ENCODE measurements around the gene HOXB1.

Gene HOXB1

DNA sequence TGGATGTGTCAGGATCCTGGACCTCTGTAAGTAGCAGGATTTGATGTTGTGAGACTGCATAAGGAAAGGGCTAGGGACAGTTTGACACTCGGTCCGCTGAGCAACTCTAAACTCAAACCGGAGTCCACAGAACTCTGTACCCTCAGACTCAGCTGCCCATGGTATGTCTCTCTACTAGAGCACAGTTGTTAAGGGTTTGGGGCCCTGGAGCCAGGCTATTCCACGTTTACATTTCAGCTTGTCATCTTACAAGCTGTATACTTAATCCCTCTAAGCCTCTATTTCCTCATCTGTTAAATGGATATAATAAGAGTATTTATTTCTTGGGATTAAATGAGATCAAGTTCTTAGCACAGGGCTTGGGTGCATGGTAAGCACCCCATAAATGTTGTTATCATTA lies 27.9 kb downstream of the HOXB1 start:
- ChIA-PET POLR2A (interaction anchor here (2.0 to 2.4 kb wide), 3 partner anchors 9 to 86 kb away, joined by 7 to 13 read pairs (median 10); no protein-coding TSS in a partner anchor), CTCF (no interaction called here)
- no peak for DNase-seq (ENCODE audit: extremely low spot score)
- no peak for TF ChIP-seq ELF4 (IDR thresholded peaks at IDR 0.05)
- TF ChIP-seq HDGF (IDR thresholded peaks at IDR 0.05; ENCODE audit: borderline replicate concordance), result no peak
- no peak for TF ChIP-seq BHLHE40 (IDR thresholded peaks at IDR 0.05; ENCODE audit: borderline replicate concordance)
- no peak for TF ChIP-seq TARDBP (IDR thresholded peaks at IDR 0.05)
- TF ChIP-seq ARNT (IDR thresholded peaks at IDR 0.05), result no peak
- TF ChIP-seq, protein P1, sequence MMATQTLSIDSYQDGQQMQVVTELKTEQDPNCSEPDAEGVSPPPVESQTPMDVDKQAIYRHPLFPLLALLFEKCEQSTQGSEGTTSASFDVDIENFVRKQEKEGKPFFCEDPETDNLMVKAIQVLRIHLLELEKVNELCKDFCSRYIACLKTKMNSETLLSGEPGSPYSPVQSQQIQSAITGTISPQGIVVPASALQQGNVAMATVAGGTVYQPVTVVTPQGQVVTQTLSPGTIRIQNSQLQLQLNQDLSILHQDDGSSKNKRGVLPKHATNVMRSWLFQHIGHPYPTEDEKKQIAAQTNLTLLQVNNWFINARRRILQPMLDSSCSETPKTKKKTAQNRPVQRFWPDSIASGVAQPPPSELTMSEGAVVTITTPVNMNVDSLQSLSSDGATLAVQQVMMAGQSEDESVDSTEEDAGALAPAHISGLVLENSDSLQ (IDR thresholded peaks at IDR 0.05), result no peak
- TF ChIP-seq SP1 (IDR thresholded peaks at IDR 0.05), result no peak
- no peak for TF ChIP-seq CTBP1 (IDR thresholded peaks at IDR 0.05; ENCODE audit: borderline replicate concordance)
- no peak for TF ChIP-seq NFRKB (IDR thresholded peaks at IDR 0.05)
- no peak for TF ChIP-seq ZNF384 (IDR thresholded peaks at IDR 0.05)
- no peak for TF ChIP-seq FOXM1 (IDR thresholded peaks at IDR 0.05; ENCODE audit: borderline replicate concordance)
- no peak for TF ChIP-seq L3MBTL2 (conservative IDR thresholded peaks at IDR 0.05)

DNA sequence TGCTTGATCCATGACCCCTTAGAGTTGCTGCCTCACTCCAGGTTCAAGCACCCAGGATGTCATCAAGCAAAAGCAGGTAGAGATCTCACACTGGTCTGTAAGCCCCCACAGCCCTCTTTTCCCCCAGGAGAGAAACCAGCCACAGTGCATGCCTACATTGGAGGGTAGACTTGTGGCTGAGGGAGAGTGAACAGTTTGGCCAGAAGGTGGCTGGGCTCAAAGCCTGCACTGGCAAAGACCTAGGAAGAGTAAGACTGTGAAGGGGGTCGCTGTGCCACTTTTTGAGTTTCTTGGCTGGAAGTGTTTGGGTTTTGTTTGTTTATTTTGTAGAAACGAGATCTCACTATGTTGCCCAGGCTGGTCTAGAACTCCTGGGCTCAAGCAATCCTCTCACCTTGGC lies 28.5 kb downstream of the HOXB1 start:
- POLR2A ChIA-PET, result no interaction called here
- CTCF ChIA-PET, result interaction anchor here (1.1 kb wide), 1 partner anchor 61 kb away, joined by 3 read pairs; no protein-coding TSS in a partner anchor

DNA sequence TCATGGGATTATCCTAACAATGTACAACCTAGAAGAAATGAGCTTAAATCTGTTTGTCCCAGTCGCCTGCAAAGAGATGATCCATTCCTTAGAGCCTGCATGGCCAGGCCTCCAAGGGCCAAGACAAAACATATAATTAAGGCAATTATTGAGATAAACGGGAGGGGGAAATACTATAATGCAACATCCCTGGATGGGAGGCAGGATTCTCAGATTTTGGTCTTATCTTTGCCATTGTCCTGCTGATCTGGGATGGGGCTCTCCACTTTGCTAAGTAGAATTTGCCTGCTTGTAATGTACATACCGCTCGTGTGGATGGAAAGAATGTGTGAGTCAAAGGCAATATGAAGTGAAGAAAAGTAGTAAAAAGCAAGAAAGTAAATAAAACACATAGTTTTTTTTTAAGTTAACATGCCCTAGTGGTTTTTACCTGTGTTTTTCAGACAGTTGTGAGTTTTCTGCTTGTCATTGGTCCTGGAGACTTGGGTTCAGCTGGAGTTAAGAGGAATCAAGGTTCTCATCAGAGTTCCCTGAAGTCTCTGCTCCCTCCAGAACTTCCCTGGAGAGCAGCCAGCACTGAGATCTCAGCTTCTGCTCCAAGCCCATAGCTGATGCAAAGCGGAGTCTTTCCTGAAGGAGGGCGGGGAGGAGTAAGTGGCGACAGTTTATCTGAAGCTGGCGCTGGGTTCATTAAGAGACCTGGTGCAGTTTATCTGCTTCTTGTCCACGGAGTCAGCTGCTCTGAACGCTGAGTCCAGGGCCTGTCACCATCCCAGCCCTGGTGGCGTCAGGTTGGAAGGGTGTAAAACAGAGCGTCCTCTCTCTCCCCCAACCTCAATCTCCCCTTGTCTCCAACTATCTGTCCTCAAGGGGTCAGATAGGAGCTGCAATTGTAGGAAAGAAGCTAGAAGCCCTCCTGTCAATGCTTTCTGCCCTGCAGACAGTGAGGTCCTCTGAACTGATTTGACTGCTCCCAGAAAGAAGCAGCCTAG lies 30.1 kb downstream of the HOXB1 start:
- DNase-seq (ENCODE audit: extremely low spot score), result peak; percentile 56
- ChIA-PET CTCF (interaction anchor here (0.6 to 1.5 kb wide), 13 partner anchors 9 to 746 kb away, joined by 3 to 8 read pairs (median 3); no protein-coding TSS in a partner anchor), POLR2A (interaction anchor here (0.6 to 1.7 kb wide), 3 partner anchors 8 to 187 kb away, joined by 3 to 8 read pairs (median 7); no protein-coding TSS in a partner anchor)
- TF ChIP-seq L3MBTL2 (conservative IDR thresholded peaks at IDR 0.05) (no peak), FOXM1 (IDR thresholded peaks at IDR 0.05; ENCODE audit: borderline replicate concordance) (no peak), FOXK2 (IDR thresholded peaks at IDR 0.05) (no peak), ARNT (IDR thresholded peaks at IDR 0.05) (no peak), CTBP1 (IDR thresholded peaks at IDR 0.05; ENCODE audit: borderline replicate concordance) (no peak), SP1 (IDR thresholded peaks at IDR 0.05) (no peak), SUZ12 (IDR thresholded peaks at IDR 0.05) (no peak), LEF1 (IDR thresholded peaks at IDR 0.05; ENCODE audit: borderline replicate concordance) (no peak), NFRKB (IDR thresholded peaks at IDR 0.05) (no peak), ZNF384 (IDR thresholded peaks at IDR 0.05) (no peak), ELF4 (IDR thresholded peaks at IDR 0.05) (no peak)

More for the DNA sequence above, 28.5 kb downstream of the HOXB1 start:
- no peak for TF ChIP-seq SP1 (IDR thresholded peaks at IDR 0.05)
- no peak for TF ChIP-seq FOXK2 (IDR thresholded peaks at IDR 0.05)
- TF ChIP-seq NFRKB (IDR thresholded peaks at IDR 0.05), result no peak
- TF ChIP-seq ARNT (IDR thresholded peaks at IDR 0.05), result no peak
- no peak for TF ChIP-seq ELF4 (IDR thresholded peaks at IDR 0.05)
- TF ChIP-seq FOXA1 (IDR thresholded peaks at IDR 0.05), result no peak
- TF ChIP-seq BHLHE40 (IDR thresholded peaks at IDR 0.05; ENCODE audit: borderline replicate concordance), result no peak
- no peak for TF ChIP-seq HDGF (IDR thresholded peaks at IDR 0.05; ENCODE audit: borderline replicate concordance)
- TF ChIP-seq TARDBP (IDR thresholded peaks at IDR 0.05), result no peak
- TF ChIP-seq, protein P1 (IDR thresholded peaks at IDR 0.05), result no peak
- TF ChIP-seq FOXM1 (IDR thresholded peaks at IDR 0.05; ENCODE audit: borderline replicate concordance), result no peak
- TF ChIP-seq SUZ12 (IDR thresholded peaks at IDR 0.05), result no peak
- TF ChIP-seq ZNF384 (IDR thresholded peaks at IDR 0.05), result no peak
- TF ChIP-seq LEF1 (IDR thresholded peaks at IDR 0.05; ENCODE audit: borderline replicate concordance), result no peak
- TF ChIP-seq L3MBTL2 (conservative IDR thresholded peaks at IDR 0.05), result no peak
- no peak for TF ChIP-seq CTBP1 (IDR thresholded peaks at IDR 0.05; ENCODE audit: borderline replicate concordance)
- no peak for DNase-seq (ENCODE audit: extremely low spot score)

DNA sequence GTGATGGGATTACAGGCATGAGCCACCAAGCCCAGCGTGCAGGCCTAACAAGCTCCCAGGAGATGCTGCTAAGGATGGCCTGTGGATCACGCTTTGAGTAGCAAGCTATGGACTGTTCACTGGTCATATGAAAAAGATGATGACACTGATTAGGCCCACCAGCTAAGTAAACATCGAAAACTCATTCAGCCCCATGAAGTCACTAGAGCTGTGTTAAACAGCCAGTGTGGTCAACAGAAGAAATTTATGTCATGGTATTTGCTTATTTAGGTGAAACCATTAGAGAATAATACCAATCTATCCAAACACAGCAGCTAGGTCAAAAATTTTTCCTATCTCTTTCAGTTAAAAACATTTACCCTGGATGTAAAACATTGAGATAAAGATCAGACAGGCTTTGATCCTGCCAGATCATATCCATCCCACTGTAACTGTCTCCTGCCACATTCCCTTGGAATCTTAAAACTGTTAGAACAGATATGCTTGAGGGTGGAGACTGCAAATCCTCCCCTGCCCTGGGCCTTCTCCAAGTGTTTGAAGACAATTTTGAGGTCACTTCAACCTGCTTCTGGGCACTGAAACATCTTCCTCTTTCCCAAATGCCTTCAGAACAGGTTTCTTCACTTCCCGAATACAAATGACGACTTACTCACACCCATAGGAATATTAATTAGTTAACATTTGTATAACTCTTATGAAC lies 30.9 kb downstream of the HOXB1 start:
- CTCF ChIA-PET, result interaction anchor here (0.6 to 1.5 kb wide), 4 partner anchors 47 to 220 kb away, joined by 4 to 6 read pairs (median 4); no protein-coding TSS in a partner anchor
- TF ChIP-seq, protein P1 (IDR thresholded peaks at IDR 0.05), result no peak
- TF ChIP-seq SUZ12 (IDR thresholded peaks at IDR 0.05) (no peak), TARDBP (IDR thresholded peaks at IDR 0.05) (no peak), FOXK2 (IDR thresholded peaks at IDR 0.05) (no peak), ZNF384 (IDR thresholded peaks at IDR 0.05) (no peak), LEF1 (IDR thresholded peaks at IDR 0.05; ENCODE audit: borderline replicate concordance) (no peak)
- DNase-seq (ENCODE audit: extremely low spot score), result no peak
- POLR2A ChIA-PET, result interaction anchor here (0.6 to 1.7 kb wide), 3 partner anchors 47 to 188 kb away, joined by 3 to 8 read pairs (median 4); no protein-coding TSS in a partner anchor

DNA sequence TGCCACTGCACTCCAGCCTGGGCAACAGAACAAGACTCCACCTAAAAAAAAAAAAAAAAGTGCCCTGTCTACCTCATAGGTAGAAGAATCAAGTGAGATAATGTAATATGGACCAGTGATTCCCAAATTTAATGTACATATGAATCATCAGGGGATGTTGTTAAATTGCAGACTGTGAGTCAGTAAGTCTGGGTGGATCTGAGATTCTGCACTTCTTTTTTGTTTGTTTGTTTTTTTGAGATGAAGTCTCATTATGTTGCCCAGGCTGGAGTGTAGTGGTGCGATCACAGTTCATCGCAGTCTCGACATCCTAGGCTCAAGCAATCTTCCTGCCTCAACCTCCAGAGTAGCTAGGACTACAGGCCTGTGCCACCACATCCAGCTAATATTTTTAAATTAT lies 31.6 kb downstream of the HOXB1 start:
- no peak for DNase-seq (ENCODE audit: extremely low spot score)
- POLR2A ChIA-PET, result interaction anchor here (0.6 to 1.0 kb wide), 2 partner anchors 71 to 399 kb away, joined by 3 to 4 read pairs; no protein-coding TSS in a partner anchor
- no peak for TF ChIP-seq NFRKB (IDR thresholded peaks at IDR 0.05)
- no peak for TF ChIP-seq LEF1 (IDR thresholded peaks at IDR 0.05; ENCODE audit: borderline replicate concordance)
- TF ChIP-seq HDGF (IDR thresholded peaks at IDR 0.05; ENCODE audit: borderline replicate concordance), result no peak
- TF ChIP-seq TARDBP (IDR thresholded peaks at IDR 0.05), result no peak
- TF ChIP-seq FOXM1 (IDR thresholded peaks at IDR 0.05; ENCODE audit: borderline replicate concordance), result no peak
- TF ChIP-seq FOXK2 (IDR thresholded peaks at IDR 0.05), result no peak
- TF ChIP-seq L3MBTL2 (conservative IDR thresholded peaks at IDR 0.05), result no peak
- no peak for TF ChIP-seq FOXA1 (IDR thresholded peaks at IDR 0.05)
- TF ChIP-seq CTBP1 (IDR thresholded peaks at IDR 0.05; ENCODE audit: borderline replicate concordance), result no peak
- TF ChIP-seq ZNF384 (IDR thresholded peaks at IDR 0.05), result no peak; the same call in 1 of the 2 replicates
- no peak for TF ChIP-seq BHLHE40 (IDR thresholded peaks at IDR 0.05; ENCODE audit: borderline replicate concordance)
- CTCF ChIA-PET, result interaction anchor here (0.6 to 1.2 kb wide), 2 partner anchors 12 to 75 kb away, joined by 3 to 4 read pairs; no protein-coding TSS in a partner anchor

Measured in HEK293T (cell line).